Loucy (cell line): Measurements from ENCODE around the gene CANT1.

Experiments
- H2AFZ ChIP-seq: fragments of 200-600 bp; sonication (generic); 2 replicates; pipeline ENCODE4 v1.6.0; 2016; ENCODE audit warnings: antibody characterized with exemption, mild to moderate bottlenecking, low read length, moderate library complexity
- H3F3A ChIP-seq: fragments of 200-600 bp; 2 replicates; pipeline ENCODE4 v1.6.0; 2016; ENCODE audit warnings: antibody characterized with exemption, low read depth, mild to moderate bottlenecking
- H3K27me3 ChIP-seq: fragments of 200-600 bp; sonication (generic); 2 replicates; pipeline ENCODE4 v1.6.1; 2014; ENCODE audit warnings: low read length, mild to moderate bottlenecking; ENCODE audit not compliant: insufficient read depth, poor library complexity, severe bottlenecking
- H3K36me3 ChIP-seq: fragments of 200-600 bp; sonication (generic); 2 replicates; pipeline ENCODE4 v1.6.1; 2016; ENCODE audit warnings: low read length; ENCODE audit not compliant: insufficient read depth
- H3K4me1 ChIP-seq: fragments of 200-600 bp; sonication (generic); 2 replicates; pipeline ENCODE4 v1.5.1; 2014; ENCODE audit warnings: low read length, mild to moderate bottlenecking; ENCODE audit not compliant: insufficient read depth, poor library complexity, severe bottlenecking
- H3K4me2 ChIP-seq: fragments of 200-600 bp; sonication (generic); 2 replicates; pipeline ENCODE4 v1.6.0; 2014; ENCODE audit warnings: antibody characterized with exemption, low read length, low read depth, mild to moderate bottlenecking; ENCODE audit not compliant: poor library complexity, severe bottlenecking
- H3K4me3 ChIP-seq: fragments of 200-600 bp; sonication (generic); 2 replicates; pipeline ENCODE4 v1.5.1; 2014; ENCODE audit warnings: low read length, mild to moderate bottlenecking, mixed read lengths; ENCODE audit not compliant: poor library complexity, severe bottlenecking
- H3K79me2 ChIP-seq: fragments of 200-600 bp; sonication (generic); 2 replicates; pipeline ENCODE4 v1.6.1; 2014; ENCODE audit warnings: low read length; ENCODE audit not compliant: insufficient read depth
- H3K9ac ChIP-seq: fragments of 200-600 bp; sonication (generic); 2 replicates; pipeline ENCODE4 v1.6.0; 2014; ENCODE audit warnings: mild to moderate bottlenecking, low read depth, low read length, moderate library complexity; ENCODE audit not compliant: poor library complexity, severe bottlenecking
- H3K9me2 ChIP-seq: fragments of 200-600 bp; sonication (generic); replicated peaks from 2 replicates; pipeline ENCODE4 v1.6.1; 2016; ENCODE audit warnings: low read depth, low read length, mixed read lengths
- H3K9me3 ChIP-seq: fragments of 200-600 bp; sonication (generic); 2 replicates; pipeline ENCODE4 v1.6.1; 2014; ENCODE audit warnings: mild to moderate bottlenecking, antibody characterized with exemption, low read length, low read depth; ENCODE audit not compliant: insufficient read depth
- H4K20me1 ChIP-seq: fragments of 200-600 bp; sonication (generic); 2 replicates; pipeline ENCODE4 v1.6.0; 2014; ENCODE audit warnings: antibody characterized with exemption, low read length, mild to moderate bottlenecking; ENCODE audit not compliant: insufficient read depth, poor library complexity, severe bottlenecking
- EZH2phosphoT487 ChIP-seq: fragments of 200-600 bp; IDR thresholded peaks from 2 replicates; pipeline ENCODE4 v1.6.1; 2018; ENCODE audit warnings: antibody characterized with exemption, mild to moderate bottlenecking, moderate library complexity, borderline replicate concordance
- TF ChIP-seq, protein P1 (sequence below): fragments of 200-600 bp; sonication (generic); conservative IDR thresholded peaks from 2 replicates; pipeline ENCODE4 v1.5.1; 2014; ENCODE audit warnings: mild to moderate bottlenecking, antibody characterized with exemption, low read length

The CANT1 gene

DNA sequence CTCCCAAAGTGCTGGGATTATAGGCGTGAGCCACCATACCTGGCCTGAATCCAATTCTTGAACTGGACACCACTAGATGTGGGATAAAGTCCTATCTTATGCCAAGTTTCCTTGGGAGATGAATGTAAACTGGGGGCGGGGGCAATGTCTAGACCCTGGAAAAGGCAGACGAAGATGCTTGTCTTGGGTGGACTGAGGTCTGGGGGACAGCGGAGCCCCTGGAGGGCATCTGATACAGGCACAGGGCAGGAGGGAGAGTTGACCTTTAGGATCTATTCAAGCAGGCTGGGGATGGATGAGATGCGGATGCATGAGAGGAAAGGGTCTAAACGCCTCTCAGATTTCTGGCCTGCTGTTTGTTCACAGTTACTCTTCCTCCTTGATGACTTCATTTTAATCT, 26.1 kb upstream of the CANT1 start:
- TF ChIP-seq EZH2phosphoT487, result no peak
- TF ChIP-seq, protein P1, sequence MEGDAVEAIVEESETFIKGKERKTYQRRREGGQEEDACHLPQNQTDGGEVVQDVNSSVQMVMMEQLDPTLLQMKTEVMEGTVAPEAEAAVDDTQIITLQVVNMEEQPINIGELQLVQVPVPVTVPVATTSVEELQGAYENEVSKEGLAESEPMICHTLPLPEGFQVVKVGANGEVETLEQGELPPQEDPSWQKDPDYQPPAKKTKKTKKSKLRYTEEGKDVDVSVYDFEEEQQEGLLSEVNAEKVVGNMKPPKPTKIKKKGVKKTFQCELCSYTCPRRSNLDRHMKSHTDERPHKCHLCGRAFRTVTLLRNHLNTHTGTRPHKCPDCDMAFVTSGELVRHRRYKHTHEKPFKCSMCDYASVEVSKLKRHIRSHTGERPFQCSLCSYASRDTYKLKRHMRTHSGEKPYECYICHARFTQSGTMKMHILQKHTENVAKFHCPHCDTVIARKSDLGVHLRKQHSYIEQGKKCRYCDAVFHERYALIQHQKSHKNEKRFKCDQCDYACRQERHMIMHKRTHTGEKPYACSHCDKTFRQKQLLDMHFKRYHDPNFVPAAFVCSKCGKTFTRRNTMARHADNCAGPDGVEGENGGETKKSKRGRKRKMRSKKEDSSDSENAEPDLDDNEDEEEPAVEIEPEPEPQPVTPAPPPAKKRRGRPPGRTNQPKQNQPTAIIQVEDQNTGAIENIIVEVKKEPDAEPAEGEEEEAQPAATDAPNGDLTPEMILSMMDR, result no peak
- Histone ChIP-seq H3K4me2 (no peak overlapping the region), H3K36me3 (no peaks in the 10 kb centered on the region), H3K9ac (no peak overlapping the region), H3F3A (no peaks in the 10 kb centered on the region), H3K4me3 (no peak overlapping the region), H4K20me1 (no peaks in the 10 kb centered on the region), H2AFZ (no peak overlapping the region), H3K9me2 (no peaks in the 10 kb centered on the region), H3K9me3 (no peaks in the 10 kb centered on the region), H3K79me2 (no peaks in the 10 kb centered on the region), H3K4me1 (no peaks in the 10 kb centered on the region), H3K27me3 (no peaks in the 10 kb centered on the region)

DNA sequence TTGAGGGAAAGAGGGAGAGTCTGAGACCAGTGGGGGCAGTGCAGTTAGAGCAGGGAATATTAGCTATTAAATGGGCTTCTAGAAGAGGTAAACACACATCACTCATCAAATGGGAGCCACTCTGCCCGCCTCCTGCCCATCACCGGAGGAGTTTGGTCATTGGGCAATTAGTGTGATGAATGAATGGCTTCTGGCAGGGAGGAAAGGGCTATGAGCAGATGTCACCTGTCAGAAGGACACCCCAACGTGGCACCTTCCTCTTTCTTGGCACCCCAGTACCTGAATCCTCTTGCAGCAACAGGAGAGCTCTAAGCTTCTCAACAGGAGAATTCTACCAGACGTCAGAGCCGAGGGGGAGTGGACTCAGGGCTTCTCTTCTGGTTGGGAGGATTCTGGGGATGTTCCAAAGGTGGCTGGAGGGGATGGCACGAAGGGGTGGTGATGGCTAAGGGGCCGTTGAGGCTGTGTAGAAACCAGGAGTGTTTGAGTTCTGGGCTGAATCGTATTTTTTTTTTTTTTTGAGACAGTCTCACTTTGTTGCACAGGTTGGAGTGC, 25.4 kb upstream of the CANT1 start:
- Histone ChIP-seq H3F3A (no peaks in the 10 kb centered on the region), H3K4me3 (no peak overlapping the region), H3K9ac (no peak overlapping the region), H4K20me1 (no peaks in the 10 kb centered on the region), H2AFZ (no peak overlapping the region), H3K79me2 (no peaks in the 10 kb centered on the region), H3K4me2 (no peak overlapping the region), H3K27me3 (no peaks in the 10 kb centered on the region), H3K4me1 (no peaks in the 10 kb centered on the region), H3K36me3 (no peaks in the 10 kb centered on the region), H3K9me3 (no peaks in the 10 kb centered on the region), H3K9me2 (no peaks in the 10 kb centered on the region)
- TF ChIP-seq, protein P1, result no peak
- TF ChIP-seq EZH2phosphoT487, result no peak

DNA sequence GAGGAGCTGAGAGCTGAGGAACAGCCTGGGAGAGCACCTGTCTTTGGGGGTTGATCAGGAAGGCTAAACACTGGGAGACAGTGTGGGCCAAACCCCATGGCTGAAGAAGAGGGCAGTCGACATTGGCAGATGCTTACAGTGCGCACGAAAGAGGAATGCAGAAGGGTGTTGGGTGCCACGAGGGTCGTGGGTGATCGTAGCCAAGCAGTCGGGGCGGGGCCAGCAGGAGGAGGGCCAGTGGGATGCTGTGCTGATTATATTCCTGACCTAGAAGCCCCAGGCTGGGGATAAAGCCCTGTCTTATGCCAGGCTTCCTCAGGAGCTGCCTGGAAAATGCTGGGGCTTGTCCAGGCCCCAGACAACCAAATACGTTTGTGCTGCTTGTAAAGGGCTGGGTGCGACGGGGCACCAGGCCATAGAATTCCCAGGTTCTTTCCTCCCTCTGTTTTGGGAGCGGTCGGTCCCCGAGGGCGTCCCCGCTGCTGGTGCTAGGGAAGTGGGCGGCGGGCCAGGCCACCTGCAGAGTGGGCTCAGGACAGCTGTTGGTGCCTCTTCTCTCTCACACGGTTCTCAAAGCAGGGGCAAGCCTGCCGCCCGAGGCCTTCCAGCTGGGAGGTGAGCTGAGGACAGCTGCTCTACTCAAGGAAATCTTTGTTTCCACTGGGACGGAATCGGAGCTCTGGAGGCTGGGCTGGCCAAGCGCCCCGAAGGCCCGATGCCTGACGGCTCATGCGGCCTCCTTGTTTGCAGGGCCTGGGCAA, 24.4 kb upstream of the CANT1 start:
- Histone ChIP-seq H3K4me1 (no peaks in the 10 kb centered on the region), H3K79me2 (no peaks in the 10 kb centered on the region), H3K9ac (no peak overlapping the region), H4K20me1 (no peaks in the 10 kb centered on the region), H2AFZ (no peak overlapping the region), H3F3A (no peaks in the 10 kb centered on the region), H3K27me3 (no peaks in the 10 kb centered on the region), H3K9me2 (no peaks in the 10 kb centered on the region), H3K36me3 (no peaks in the 10 kb centered on the region), H3K9me3 (no peaks in the 10 kb centered on the region), H3K4me2 (no peak overlapping the region), H3K4me3 (no peak overlapping the region)
- no peak for TF ChIP-seq EZH2phosphoT487
- TF ChIP-seq, protein P1, result no peak
